GM19099 (cell line): ENCODE results near the gene PHF21B.

ENCODE experiments used
- POLR2A ChIP-seq: IDR thresholded peaks from 3 replicates; pipeline ENCODE4 v1.6.1; 2011; ENCODE audit warnings: low read depth; ENCODE audit not compliant: insufficient read length; ENCODE audit errors: extremely low read depth

The PHF21B gene

GRCh38 chr22:44927463-44928135, 82.2 kb downstream of the PHF21B start:
- TF ChIP-seq POLR2A: no peak

- TF ChIP-seq POLR2A: no peak
Observed at GRCh38 chr22:44926491-44927415, 83.1 kb downstream of the PHF21B start.

GRCh38 chr22:44926124-44926475, 83.7 kb downstream of the PHF21B start:
- TF ChIP-seq POLR2A: no peak

- no peak for TF ChIP-seq POLR2A
Observed at GRCh38 chr22:44925465-44926123, 84.2 kb downstream of the PHF21B start.

GRCh38 chr22:44924710-44925109, 85.1 kb downstream of the PHF21B start:
- no peak for TF ChIP-seq POLR2A

- TF ChIP-seq POLR2A: no peak
Observed at GRCh38 chr22:44924098-44924497, 85.7 kb downstream of the PHF21B start.

GRCh38 chr22:44920183-44920582, 89.6 kb downstream of the PHF21B start:
- no peak for TF ChIP-seq POLR2A

- no peak for TF ChIP-seq POLR2A
Observed at GRCh38 chr22:44919691-44920090, 90.1 kb downstream of the PHF21B start.

- TF ChIP-seq POLR2A: no peak
Observed at GRCh38 chr22:44918925-44919392, 90.8 kb downstream of the PHF21B start.

GRCh38 chr22:44918166-44918924, 91.5 kb downstream of the PHF21B start:
- TF ChIP-seq POLR2A: no peak

- no peak for TF ChIP-seq POLR2A
Observed at GRCh38 chr22:44917372-44918165, 92.2 kb downstream of the PHF21B start.

GRCh38 chr22:44916281-44917231, 93.2 kb downstream of the PHF21B start:
- no peak for TF ChIP-seq POLR2A

GRCh38 chr22:44915441-44915840, 94.4 kb downstream of the PHF21B start:
- TF ChIP-seq POLR2A: no peak
